WERI-Rb-1 (cell line): Measurements from ENCODE around the gene FSTL5.

Experiments
- DNase-seq: peaks from one replicate; pipeline ENCODE4 v3.0.0-alpha.2; 2020
- H3K27ac ChIP-seq: fragments of 250-450 bp; sonication (Bioruptor Pico); 2 replicates; pipeline ENCODE4 v1.5.1; 2020; ENCODE audit warnings: mild to moderate bottlenecking, moderate library complexity
- H3K27me3 ChIP-seq: fragments of 250-450 bp; sonication (Bioruptor Pico); 2 replicates; pipeline ENCODE4 v1.5.1; 2021; ENCODE audit warnings: mild to moderate bottlenecking, low read depth, moderate library complexity; ENCODE audit not compliant: insufficient read depth, severe bottlenecking
- H3K36me3 ChIP-seq: fragments of 250-450 bp; sonication (Bioruptor Pico); 2 replicates; pipeline ENCODE4 v1.5.1; 2020; ENCODE audit warnings: mild to moderate bottlenecking, moderate library complexity
- H3K4me3 ChIP-seq: 2 replicates; pipeline ENCODE4 v1.5.1; 2011; ENCODE audit warnings: low read depth, mild to moderate bottlenecking, control low read depth, low read length
- H3K9me3 ChIP-seq: fragments of 250-450 bp; sonication (Bioruptor Pico); 2 replicates; pipeline ENCODE4 v1.5.1; 2021; ENCODE audit warnings: mild to moderate bottlenecking, moderate library complexity; ENCODE audit not compliant: severe bottlenecking
- CTCF ChIP-seq: IDR thresholded peaks from 2 replicates; pipeline ENCODE4 v1.5.1; 2011; ENCODE audit warnings: low read depth, mild to moderate bottlenecking, control low read depth, inconsistent platforms, low read length

Gene FSTL5

GRCh38 chr4:161442921-161443320 lies 720.9 kb downstream of the FSTL5 start:
- no peaks in the 10 kb centered on the region for H3K9me3 ChIP-seq
- no peak overlapping the region for H3K27ac ChIP-seq
- H3K27me3 ChIP-seq: no peaks in the 10 kb centered on the region
- no peaks in the 10 kb centered on the region for H3K36me3 ChIP-seq
- no peak for DNase-seq
- no peak for TF ChIP-seq CTCF
- no peak overlapping the region for H3K4me3 ChIP-seq

GRCh38 chr4:161438096-161438495 lies 725.7 kb downstream of the FSTL5 start:
- Histone ChIP-seq H3K4me3 (no peak overlapping the region), H3K27me3 (no peaks in the 10 kb centered on the region), H3K9me3 (no peaks in the 10 kb centered on the region), H3K36me3 (no peaks in the 10 kb centered on the region), H3K27ac (no peak overlapping the region)
- DNase-seq: no peak
- no peak for TF ChIP-seq CTCF

- no peaks in the 10 kb centered on the region for H3K36me3 ChIP-seq
- H3K27me3 ChIP-seq: no peaks in the 10 kb centered on the region
- H3K4me3 ChIP-seq: no peak overlapping the region
- H3K9me3 ChIP-seq: no peaks in the 10 kb centered on the region
- TF ChIP-seq CTCF: no peak
- no peak overlapping the region for H3K27ac ChIP-seq
- no peak for DNase-seq
These were observed 735.4 kb downstream of the FSTL5 start for GRCh38 chr4:161428180-161428965.

- Histone ChIP-seq H3K27me3 (no peaks in the 10 kb centered on the region), H3K27ac (no peak overlapping the region), H3K9me3 (no peaks in the 10 kb centered on the region), H3K36me3 (no peaks in the 10 kb centered on the region), H3K4me3 (no peak overlapping the region)
- TF ChIP-seq CTCF: peak; percentile 26; the same call in 1 of the 2 replicates
- peak; percentile 34 for DNase-seq
These were observed 744.0 kb downstream of the FSTL5 start for GRCh38 chr4:161419822-161420221.

- Histone ChIP-seq H3K27ac (no peak overlapping the region), H3K36me3 (no peaks in the 10 kb centered on the region), H3K27me3 (no peaks in the 10 kb centered on the region), H3K4me3 (no peak overlapping the region), H3K9me3 (no peaks in the 10 kb centered on the region)
- DNase-seq: no peak
- no peak for TF ChIP-seq CTCF
These were observed 751.9 kb downstream of the FSTL5 start for GRCh38 chr4:161411901-161412300.
